Fibroblast of lung (primary cell): Measurements from ENCODE around the gene MESP1. TPM values are rescaled to one million over a fixed set of nuclear protein-coding genes. Genes with fewer than 3 reads are reported as not detected.

Experiments
- DNase-seq, 2 donors: peaks; one replicate each; pipeline versions ENCODE4 v3.0.0 to v3.0.0-alpha.2; 2010; ENCODE audit warnings: low read depth in 2 of 2
- H2AFZ ChIP-seq: 2 replicates; pipeline ENCODE4 v1.5.1; 2012; ENCODE audit warnings: low read length, control low read depth, inconsistent platforms
- H3K27ac ChIP-seq: 2 replicates; pipeline ENCODE4 v1.5.1; 2011; ENCODE audit warnings: low read length, control low read depth; ENCODE audit not compliant: insufficient read depth
- H3K27me3 ChIP-seq: 2 replicates; pipeline ENCODE4 v1.5.1; 2011; ENCODE audit warnings: mild to moderate bottlenecking, low read length; ENCODE audit not compliant: control insufficient read depth, insufficient read depth
- H3K36me3 ChIP-seq: 2 replicates; pipeline ENCODE4 v1.5.1; 2011; ENCODE audit warnings: low read length; ENCODE audit not compliant: control insufficient read depth, insufficient read depth
- H3K4me1 ChIP-seq: 2 replicates; pipeline ENCODE4 v1.5.1; 2011; ENCODE audit warnings: low read length; ENCODE audit not compliant: control insufficient read depth, insufficient read depth; ENCODE audit errors: extremely low read depth
- H3K4me2 ChIP-seq: 2 replicates; pipeline ENCODE4 v1.5.1; 2011; ENCODE audit warnings: low read length, control low read depth; ENCODE audit not compliant: insufficient read depth; ENCODE audit errors: extremely low read depth
- H3K4me3 ChIP-seq, 4 experiments: fragments of 200-600 bp in 1 of 4; sonication (generic) in 1 of 4; replicated peaks in 1 of 4; 2 replicates each; pipeline ENCODE4 v1.5.1; 2011 to 2016; ENCODE audit warnings: low read length in 4 of 4, low read depth in 3 of 4, mild to moderate bottlenecking in 3 of 4, control low read depth in 2 of 4, inconsistent platforms in 1 of 4, mixed read lengths in 1 of 4; ENCODE audit not compliant: insufficient read depth in 1 of 4; ENCODE audit errors: control extremely low read depth in 1 of 4
- H3K79me2 ChIP-seq: 2 replicates; pipeline ENCODE4 v1.5.1; 2012; ENCODE audit warnings: mild to moderate bottlenecking, low read length, inconsistent platforms; ENCODE audit not compliant: control insufficient read depth, insufficient read depth
- H3K9ac ChIP-seq: 2 replicates; pipeline ENCODE4 v1.5.1; 2011; ENCODE audit warnings: mild to moderate bottlenecking, low read length, control low read depth; ENCODE audit not compliant: insufficient read depth
- H3K9me3 ChIP-seq: 2 replicates; pipeline ENCODE4 v1.5.1; 2012; ENCODE audit warnings: low read depth, low read length; ENCODE audit not compliant: control insufficient read depth, insufficient read depth
- H4K20me1 ChIP-seq: 2 replicates; pipeline ENCODE4 v1.5.1; 2011; ENCODE audit warnings: low read length; ENCODE audit not compliant: control insufficient read depth, insufficient read depth; ENCODE audit errors: extremely low read depth
- EZH2 ChIP-seq: IDR thresholded peaks from 2 replicates; pipeline ENCODE4 v1.5.1; 2012; ENCODE audit warnings: low read length, control low read depth, mild to moderate bottlenecking; ENCODE audit errors: missing control alignments
- polyA plus RNA-seq, 2 donors: library from polyadenylated mRNA; depleted of rRNA in 1 of 2; stranded (reverse) in 1 of 2; unstranded in 1 of 2; fragments of >200 nt; gene quantifications; 2 replicates each; pipeline ENCODE4 v1.2.1, GENCODE V29; 2011 to 2012; ENCODE audit warnings: missing spikeins in 1 of 2
- total RNA-seq: library from RNA; depleted of rRNA; stranded (reverse); fragments of >200 nt; gene quantifications from 2 replicates; pipeline ENCODE4 v1.2.1, GENCODE V29; 2014
- TF ChIP-seq, protein P1 (sequence below), 2 donors: IDR thresholded peaks in 1 of 2; conservative IDR thresholded peaks in 1 of 2; 1 replicate in 1 of 2; 2 replicates in 1 of 2; pipeline ENCODE4 v1.5.1; 2011 to 2012; ENCODE audit warnings: low read length in 2 of 2, control low read depth in 1 of 2, inconsistent platforms in 1 of 2, low read depth in 1 of 2, mild to moderate bottlenecking in 1 of 2

Gene MESP1
- total and polyA plus RNA-seq, 2 donors (not counting 1 experiment from before 2014, with no cell fraction given), result 1.3 TPM; not detected in 1

DNA sequence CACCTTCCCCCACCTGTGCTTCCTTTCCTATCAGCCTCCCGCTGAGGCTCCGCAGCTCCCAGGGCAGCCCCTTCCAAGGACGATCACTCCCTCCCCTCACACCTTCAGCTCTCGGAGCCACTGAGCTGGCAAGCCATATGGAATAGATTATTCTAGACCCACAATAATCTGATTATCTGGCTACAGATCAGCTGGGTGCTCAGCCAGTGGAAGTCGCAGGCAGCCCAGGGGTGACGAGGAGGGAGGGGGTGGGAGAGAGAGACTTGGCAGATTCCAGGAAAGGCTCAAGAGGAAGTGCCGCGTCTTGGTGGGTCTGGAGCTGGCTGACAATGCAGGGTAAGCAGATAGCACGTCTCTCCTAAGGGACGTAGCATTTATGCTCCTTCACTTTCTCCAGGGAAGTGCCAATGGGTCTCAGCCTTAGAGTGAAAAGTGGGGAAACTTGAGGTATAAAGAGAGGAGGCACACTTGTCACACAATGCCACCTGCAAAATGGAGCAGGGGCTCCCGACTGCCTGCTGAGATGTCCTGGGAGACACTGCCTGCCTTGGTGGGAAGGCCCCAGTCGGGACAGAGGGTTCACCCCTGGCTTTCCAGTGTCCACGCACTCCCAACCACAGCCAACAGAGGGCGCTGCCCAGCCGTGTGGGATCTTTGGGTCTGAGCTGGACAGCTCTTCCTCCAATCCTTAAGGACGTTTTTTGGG, 9.4 kb upstream of the MESP1 start:
- Histone ChIP-seq H3K9ac (no peak overlapping the region), H3K4me2 (no peak overlapping the region), H3K27ac (no peak overlapping the region), H3K36me3 (no peaks in the 10 kb centered on the region), H3K9me3 (no peaks in the 10 kb centered on the region), H2AFZ (no peak overlapping the region), H3K4me1 (no peaks in the 10 kb centered on the region), H4K20me1 (no peaks in the 10 kb centered on the region), H3K27me3 (no peaks in the 10 kb centered on the region), H3K4me3 (no peak overlapping the region), H3K79me2 (no peaks in the 10 kb centered on the region)
- TF ChIP-seq EZH2, result no peak
- TF ChIP-seq, protein P1, sequence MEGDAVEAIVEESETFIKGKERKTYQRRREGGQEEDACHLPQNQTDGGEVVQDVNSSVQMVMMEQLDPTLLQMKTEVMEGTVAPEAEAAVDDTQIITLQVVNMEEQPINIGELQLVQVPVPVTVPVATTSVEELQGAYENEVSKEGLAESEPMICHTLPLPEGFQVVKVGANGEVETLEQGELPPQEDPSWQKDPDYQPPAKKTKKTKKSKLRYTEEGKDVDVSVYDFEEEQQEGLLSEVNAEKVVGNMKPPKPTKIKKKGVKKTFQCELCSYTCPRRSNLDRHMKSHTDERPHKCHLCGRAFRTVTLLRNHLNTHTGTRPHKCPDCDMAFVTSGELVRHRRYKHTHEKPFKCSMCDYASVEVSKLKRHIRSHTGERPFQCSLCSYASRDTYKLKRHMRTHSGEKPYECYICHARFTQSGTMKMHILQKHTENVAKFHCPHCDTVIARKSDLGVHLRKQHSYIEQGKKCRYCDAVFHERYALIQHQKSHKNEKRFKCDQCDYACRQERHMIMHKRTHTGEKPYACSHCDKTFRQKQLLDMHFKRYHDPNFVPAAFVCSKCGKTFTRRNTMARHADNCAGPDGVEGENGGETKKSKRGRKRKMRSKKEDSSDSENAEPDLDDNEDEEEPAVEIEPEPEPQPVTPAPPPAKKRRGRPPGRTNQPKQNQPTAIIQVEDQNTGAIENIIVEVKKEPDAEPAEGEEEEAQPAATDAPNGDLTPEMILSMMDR (conservative IDR thresholded peaks at IDR 0.05 in 1 of 2, IDR thresholded peaks at IDR 0.05 in 1 of 2; ENCODE audit: low read depth in 1 of 2, low read length in 2 of 2), result peak; percentile 95 to 99
- DNase-seq, result peak; percentile 36 to 71

DNA sequence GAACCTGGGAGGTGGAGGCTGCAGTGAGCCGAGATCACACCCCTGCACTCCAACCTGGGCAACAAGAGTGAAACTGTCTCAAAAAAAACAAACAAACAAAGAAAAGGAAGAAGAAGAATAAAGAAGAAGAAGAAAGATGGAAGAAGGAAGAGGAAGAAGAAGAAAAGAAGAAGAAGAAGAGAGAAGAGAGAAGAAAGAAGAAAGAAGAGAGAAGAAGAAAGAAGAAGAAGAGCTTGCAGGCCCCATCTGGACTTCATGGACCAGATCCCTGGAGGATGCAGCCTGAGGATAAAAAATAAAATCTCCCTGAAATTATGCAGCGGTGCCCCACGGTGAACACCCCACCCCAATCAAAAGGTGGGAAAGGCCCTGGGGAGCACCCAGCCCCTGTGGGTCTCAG, 8.8 kb upstream of the MESP1 start:
- H3K4me3 ChIP-seq, result no peak overlapping the region
- H3K4me2 ChIP-seq, result no peak overlapping the region
- H2AFZ ChIP-seq, result no peak overlapping the region
- H3K36me3 ChIP-seq, result no peaks in the 10 kb centered on the region
- H3K79me2 ChIP-seq, result no peaks in the 10 kb centered on the region
- no peaks in the 10 kb centered on the region for H3K9me3 ChIP-seq
- no peak overlapping the region for H3K27ac ChIP-seq
- no peaks in the 10 kb centered on the region for H4K20me1 ChIP-seq
- H3K27me3 ChIP-seq, result no peaks in the 10 kb centered on the region
- no peak overlapping the region for H3K9ac ChIP-seq
- H3K4me1 ChIP-seq, result no peaks in the 10 kb centered on the region
- TF ChIP-seq, protein P1 (conservative IDR thresholded peaks at IDR 0.05 in 1 of 2, IDR thresholded peaks at IDR 0.05 in 1 of 2; ENCODE audit: low read depth in 1 of 2, low read length in 2 of 2), result no peak
- TF ChIP-seq EZH2, result no peak
- no peak for DNase-seq

GRCh38 chr15:89758981-89759380, 7.9 kb upstream of the MESP1 start:
- DNase-seq, result no peak
- Histone ChIP-seq H3K4me1 (no peaks in the 10 kb centered on the region), H4K20me1 (no peaks in the 10 kb centered on the region), H3K4me2 (no peak overlapping the region), H3K9me3 (no peaks in the 10 kb centered on the region), H2AFZ (no peak overlapping the region), H3K27ac (no peak overlapping the region), H3K4me3 (no peak overlapping the region), H3K79me2 (no peaks in the 10 kb centered on the region), H3K27me3 (no peaks in the 10 kb centered on the region), H3K36me3 (no peaks in the 10 kb centered on the region), H3K9ac (no peak overlapping the region)
- TF ChIP-seq EZH2, result no peak
- TF ChIP-seq, protein P1 (conservative IDR thresholded peaks at IDR 0.05 in 1 of 2, IDR thresholded peaks at IDR 0.05 in 1 of 2; ENCODE audit: low read depth in 1 of 2, low read length in 2 of 2), result no peak
